Measurements from ENCODE around the gene ADAM15. TPM values are rescaled to one million over a fixed set of nuclear protein-coding genes. Genes with fewer than 3 reads are reported as not detected.

The ADAM15 gene
- total and polyA plus RNA-seq, 2 donors (not counting 1 experiment from before 2014, with no cell fraction given), result 14.6 to 28.4 TPM

- intact Hi-C loops (cut with micrococcal nuclease), result loop anchor here (1.0 to 5.0 kb wide), 2 partner anchors 8 to 1358 kb away; no protein-coding TSS in a partner anchor
- peaks cover 40% of the 10 kb centered on the region for H4K20me1 ChIP-seq (ENCODE audit: control insufficient read depth, insufficient read depth, low read length, poor library complexity, severe bottlenecking)
- Mint-ChIP-seq H3K27ac (peak overlapping the region; percentile 79), H3K4me1 (peaks cover 52% of the 10 kb centered on the region), H3K9me3 (ENCODE audit: insufficient read depth) (no peaks in the 10 kb centered on the region), H3K27me3 (peaks cover 32% of the 10 kb centered on the region), H3K4me3 (peak overlapping the region; percentile 89)
- H3K4me1 ChIP-seq (ENCODE audit: control insufficient read depth in 2 of 2, insufficient read depth in 2 of 2, low read length in 2 of 2), result peaks cover 54 to 58% of the 10 kb centered on the region in 2 donors
- ChIA-PET CTCF (interaction anchor here (0.9 to 2.5 kb wide), 8 partner anchors 10 to 519 kb away, joined by 3 to 16 read pairs (median 4); partner anchors contain the start of genes EFNA4 and KRTCAP2), POLR2A (interaction anchor here (0.5 to 2.8 kb wide), 3 partner anchors 14 to 65 kb away, joined by 3 to 9 read pairs (median 6); partner anchors contain the start of gene SLC50A1)
- peaks cover 0 to 53% (median 42%) of the 10 kb centered on the region in 4 experiments for H3K27me3 ChIP-seq (replicated peaks in 1 of 4; ENCODE audit: control extremely low read depth in 1 of 4, control insufficient read depth in 3 of 4, insufficient read depth in 4 of 4, low read length in 3 of 4)
- peaks cover 0 to 29% (median 0%) of the 10 kb centered on the region in 3 donors for H3K9me3 ChIP-seq (ENCODE audit: control extremely low read depth in 1 of 3, control insufficient read depth in 2 of 3, insufficient read depth in 1 of 3, low read length in 2 of 3)
- no peaks in the 10 kb centered on the region for H3K79me2 ChIP-seq (ENCODE audit: control insufficient read depth, insufficient read depth, low read length)
- H3K9ac ChIP-seq (ENCODE audit: low read length), result peak overlapping the region; percentile 59
- TF ChIP-seq CTCF (IDR thresholded peaks at IDR 0.05), result no peak
- no peak for TF ChIP-seq EZH2 (IDR thresholded peaks at IDR 0.05; ENCODE audit: borderline replicate concordance, insufficient read depth, low read depth, low read length, poor library complexity, severe bottlenecking)
- no peak for DNase-seq
- H3K36me3 ChIP-seq (replicated peaks in 1 of 2; ENCODE audit: control extremely low read depth in 1 of 2, control insufficient read depth in 1 of 2, extremely low read depth in 1 of 2, insufficient read depth in 2 of 2, low read length in 1 of 2), result no peaks in the 10 kb centered on the region
- H3K4me2 ChIP-seq (replicated peaks; ENCODE audit: low read depth, low read length, poor library complexity, severe bottlenecking), result peak overlapping the region; percentile 97
- H2AFZ ChIP-seq (ENCODE audit: insufficient read depth, low read depth, low read length, poor library complexity, severe bottlenecking), result peak overlapping the region; percentile 67
- no peak overlapping the region for H3K27ac ChIP-seq (ENCODE audit: low read length in 2 of 2)
- WGBS (ENCODE audit: insufficient coverage), result 15% methylated on average over 3 of the region's 10 CpGs
- H3K4me3 ChIP-seq (ENCODE audit: control extremely low read depth in 1 of 5, extremely low read depth in 1 of 5, insufficient read depth in 1 of 5, low read depth in 2 of 5, low read length in 4 of 5), result peak overlapping the region in 4 of 5 experiments; percentile 25 to 45 (median 40)
- no peak for ATAC-seq (ENCODE audit: low read depth)
These were observed 28.0 kb downstream of the ADAM15 start for GRCh38 chr1:155079210-155079486.
